Small intestine (tissue), 16 donors: ENCODE results near the gene OR9G4. TPM values are rescaled to one million over a fixed set of nuclear protein-coding genes. Genes with fewer than 3 reads are reported as not detected.

ENCODE experiments used
- DNase-seq, 2 donors: peaks; one replicate each; pipeline versions ENCODE4 v3.0.0 to v3.0.0-alpha.2; 2013
- FAIRE-seq: peaks from 2 replicates; lab custom pipeline; 2012; peaks lifted over from hg19 to GRCh38; lab: Jason Lieb, UNC
- H3K27ac ChIP-seq, 3 donors: one replicate each; pipeline ENCODE4 v1.5.1; 2013; ENCODE audit warnings: low read length in 2 of 3, mild to moderate bottlenecking in 2 of 3, control low read depth in 1 of 3, inconsistent platforms in 1 of 3, low read depth in 1 of 3, moderate library complexity in 1 of 3
- H3K27me3 ChIP-seq, 3 donors: one replicate each; pipeline ENCODE4 v1.6.1; 2013; ENCODE audit warnings: low read length in 3 of 3, inconsistent platforms in 1 of 3; ENCODE audit not compliant: control insufficient read depth in 3 of 3, insufficient read depth in 3 of 3
- H3K36me3 ChIP-seq, 3 donors: one replicate each; pipeline ENCODE4 v1.6.1; 2013; ENCODE audit warnings: low read length in 3 of 3, inconsistent platforms in 1 of 3, low read depth in 1 of 3, mild to moderate bottlenecking in 1 of 3, moderate library complexity in 1 of 3; ENCODE audit not compliant: control insufficient read depth in 3 of 3, insufficient read depth in 2 of 3
- H3K4me1 ChIP-seq, 3 donors: one replicate each; pipeline ENCODE4 v1.6.1; 2013; ENCODE audit warnings: low read length in 2 of 3, inconsistent platforms in 1 of 3, low read depth in 1 of 3, mild to moderate bottlenecking in 1 of 3, moderate library complexity in 1 of 3; ENCODE audit not compliant: control insufficient read depth in 3 of 3, insufficient read depth in 2 of 3
- H3K4me3 ChIP-seq, 3 donors: one replicate each; pipeline ENCODE4 v1.5.1; 2013; ENCODE audit warnings: low read length in 3 of 3, control low read depth in 1 of 3, inconsistent platforms in 1 of 3, low read depth in 1 of 3, mild to moderate bottlenecking in 1 of 3, moderate library complexity in 1 of 3
- H3K9me3 ChIP-seq, 2 donors: one replicate each; pipeline ENCODE4 v1.6.1; 2013; ENCODE audit warnings: low read depth in 1 of 2, low read length in 1 of 2; ENCODE audit not compliant: control insufficient read depth in 2 of 2, insufficient read depth in 1 of 2
- WGBS, 3 donors: extraction: QIAGEN DNeasy Blood & Tissue Kit; methylation state at CpG; one replicate each; pipeline ENCODE4 v1.1.7; 2013; 5-methylcytosine and 5-hydroxymethylcytosine counted together
- long read RNA-seq, 10 donors: transcript quantifications; one replicate each; lab custom pipeline, GENCODE V29; 2026
- polyA plus RNA-seq, 4 donors: library from polyadenylated mRNA; stranded (reverse) in 3 of 4; unstranded in 1 of 4; fragments of 200-250 nt in 3 of 4; fragments of 120-200 nt in 1 of 4; gene quantifications; one replicate each; pipeline versions ENCODE4 v1.2.1 to v1.2.3, GENCODE V29; 2013
- donor health status: healthy with polysubstance abuse.
- donor health status: control.
- donor health status: control.
- donor health status: Bipolar disorder and iron deficiency.
- donor health status: healthy.

Gene OR9G4
- polyA plus RNA-seq: not detected
- long read RNA-seq, donor 1: 0 reads
- long read RNA-seq, donor 2: 0 reads
- long read RNA-seq, donor 3: 0 reads
- long read RNA-seq, donor 4: 0 reads
- long read RNA-seq, donor 5: 0 reads
- long read RNA-seq, donor 6: 0 reads
- long read RNA-seq, donor 7: 0 reads
- long read RNA-seq, donor 8: 0 reads
- long read RNA-seq, donor 9: 0 reads
- long read RNA-seq, donor 10: 0 reads

DNA sequence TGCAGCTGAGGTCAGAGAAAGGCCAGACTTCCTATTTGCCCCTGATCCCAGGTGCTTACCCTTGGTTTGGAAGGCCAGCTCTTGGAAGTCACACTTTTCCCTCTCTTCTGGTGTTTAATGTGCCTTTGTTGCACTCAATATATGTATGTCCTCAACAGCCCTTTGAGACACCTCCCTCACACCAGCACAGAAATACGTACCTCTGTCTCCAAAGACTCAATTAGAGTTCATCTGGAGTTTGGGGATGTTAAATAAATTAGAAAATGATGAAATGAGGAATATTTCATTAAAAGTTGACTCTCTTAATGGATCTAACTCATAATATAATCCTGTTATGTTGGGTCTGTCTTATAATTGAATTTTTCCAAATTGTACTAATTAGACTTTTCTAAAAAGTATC lies at the start of gene OR9G4:
TSS of gene OR9G4 (minus strand) at position 101 of the 400 bp plus-strand sequence. CDS start 4,931 bp downstream, outside the sequence.
- WGBS, 3 donors: 58 to 65% (median 59%) methylated on average over 1 of the region's 1 CpG
- no peaks in the 10 kb centered on the region for H3K27me3 ChIP-seq
- no peak for FAIRE-seq
- no peaks in the 10 kb centered on the region for H3K36me3 ChIP-seq
- H3K4me3 ChIP-seq: no peak within 1 kb of the TSS
- no peak within 1 kb of the TSS for H3K27ac ChIP-seq
- no peaks in the 10 kb centered on the region for H3K9me3 ChIP-seq
- H3K4me1 ChIP-seq: no peaks in the 10 kb centered on the region
- no peak for DNase-seq

DNA sequence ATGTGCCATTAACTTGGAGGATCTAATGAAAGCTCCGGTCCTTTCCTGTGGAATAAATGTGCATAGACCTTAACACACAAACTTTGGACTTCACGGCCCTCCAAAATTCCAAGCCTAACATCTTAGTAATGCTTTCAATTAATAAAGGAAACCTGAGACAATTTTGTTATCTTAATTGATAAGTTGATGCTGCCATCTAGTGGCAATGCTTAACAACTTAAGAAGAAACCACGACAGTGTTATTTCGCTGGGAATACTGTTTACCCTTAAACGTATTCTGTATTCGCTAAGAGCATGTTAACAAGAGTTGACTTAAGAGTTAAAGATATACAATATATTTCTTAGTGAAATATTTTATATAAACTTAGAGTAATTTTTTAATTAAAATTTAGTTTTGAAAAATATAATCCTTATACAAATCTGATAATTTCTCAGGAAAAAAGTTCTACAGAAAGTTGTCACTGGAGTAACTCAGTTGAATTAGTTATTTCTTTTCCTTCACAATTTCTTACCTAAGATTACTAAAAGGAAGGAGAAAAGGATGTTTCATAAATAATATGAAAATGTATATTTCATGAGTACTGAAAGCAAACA lies 35.0 kb upstream of the OR9G4 start:
- no peaks in the 10 kb centered on the region for H3K9me3 ChIP-seq
- no peak overlapping the region for H3K4me3 ChIP-seq
- 5 to 8% (median 8%) methylated on average over 6 of the region's 6 CpGs for WGBS, 3 donors
- H3K4me1 ChIP-seq: no peaks in the 10 kb centered on the region
- H3K27ac ChIP-seq: no peak overlapping the region
- H3K27me3 ChIP-seq: no peaks in the 10 kb centered on the region
- no peaks in the 10 kb centered on the region for H3K36me3 ChIP-seq
- peak; percentile 70 for FAIRE-seq
- peak; percentile 59 to 64 for DNase-seq

DNA sequence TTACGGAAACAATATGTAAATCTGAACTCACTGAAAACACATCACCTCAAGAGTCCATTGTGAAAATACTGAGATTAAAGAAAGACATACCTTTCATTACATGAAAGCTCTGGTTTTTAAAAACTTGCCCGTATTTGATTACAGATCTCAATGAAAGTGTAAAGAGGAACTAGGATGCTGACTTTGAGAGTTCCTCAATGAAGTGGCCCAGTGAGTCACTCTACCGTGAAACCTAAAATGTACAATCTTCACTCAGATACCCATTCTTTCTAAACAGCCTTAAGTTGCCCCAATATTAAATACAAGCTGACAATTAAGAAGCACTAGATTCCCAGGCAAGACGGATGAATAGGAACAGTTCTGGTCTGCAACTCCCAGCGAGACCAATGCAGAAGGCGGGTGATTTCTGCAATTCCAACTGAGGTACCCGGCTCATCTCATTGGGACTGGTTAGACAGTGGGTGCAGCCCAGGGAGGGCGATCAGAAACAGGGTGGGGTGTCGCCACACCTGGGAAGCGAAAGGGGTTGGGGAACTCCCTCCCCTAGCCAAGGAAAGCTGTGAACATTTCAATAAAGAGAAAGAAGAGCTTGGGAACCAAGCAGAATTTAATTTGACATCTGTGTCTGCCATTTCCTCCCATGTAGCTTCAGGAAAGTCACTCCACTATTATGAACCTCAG lies 33.8 kb upstream of the OR9G4 start:
- no peak overlapping the region for H3K27ac ChIP-seq
- FAIRE-seq: no peak

DNA sequence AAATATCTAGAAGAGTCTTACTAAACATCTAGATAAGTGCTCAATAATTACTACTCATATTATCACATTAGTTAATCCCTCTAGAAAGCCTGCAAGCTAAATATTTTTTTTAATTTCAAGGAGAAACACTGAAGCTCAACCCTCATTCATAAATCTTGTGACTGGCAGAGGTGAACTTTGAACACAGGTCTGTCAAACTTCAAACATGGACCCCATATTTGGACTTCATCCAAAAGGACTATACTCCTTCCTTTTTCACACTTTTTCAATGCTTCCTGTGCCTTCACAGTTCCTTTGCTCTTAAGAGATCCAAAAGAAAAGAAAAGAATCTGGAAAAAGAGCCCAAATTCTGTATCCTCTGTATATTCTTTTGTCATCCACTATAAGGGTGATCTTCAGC lies 28.3 kb upstream of the OR9G4 start:
- FAIRE-seq: no peak
- DNase-seq: peak; percentile 2 to 67
- H3K4me1 ChIP-seq: no peaks in the 10 kb centered on the region
- H3K27me3 ChIP-seq: no peaks in the 10 kb centered on the region
- H3K9me3 ChIP-seq: peaks cover 0 to 3% of the 10 kb centered on the region in 2 donors
- H3K4me3 ChIP-seq: no peak overlapping the region
- H3K36me3 ChIP-seq: no peaks in the 10 kb centered on the region
- H3K27ac ChIP-seq: no peak overlapping the region

More for the DNA sequence above, 33.8 kb upstream of the OR9G4 start:
- Histone ChIP-seq H3K9me3 (no peaks in the 10 kb centered on the region), H3K4me1 (no peaks in the 10 kb centered on the region), H3K4me3 (no peak overlapping the region), H3K36me3 (no peaks in the 10 kb centered on the region), H3K27me3 (no peaks in the 10 kb centered on the region)
- DNase-seq: no peak
- WGBS, 3 donors: 85 to 90% (median 88%) methylated on average over 10 of the region's 10 CpGs

DNA sequence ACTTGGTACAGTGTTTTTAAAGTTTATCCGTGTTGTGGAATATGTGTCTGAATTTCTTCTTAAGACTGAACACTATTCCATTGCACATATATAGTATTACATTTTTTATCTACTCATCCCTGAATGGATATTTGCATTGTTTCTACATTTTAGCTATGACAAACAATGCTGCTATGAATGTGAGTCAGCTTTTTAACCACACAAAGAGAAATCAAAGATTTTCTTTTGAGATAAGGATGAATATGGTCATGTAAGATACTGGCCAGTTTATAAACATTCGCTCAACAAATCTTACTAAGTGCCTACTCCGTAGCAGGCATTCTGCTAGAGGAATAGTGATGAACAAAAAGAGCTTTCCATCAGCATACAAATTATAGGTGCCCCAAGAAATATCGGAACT lies 16.5 kb upstream of the OR9G4 start:
- 77 to 86% (median 82%) methylated on average over 4 of the region's 4 CpGs for WGBS, 3 donors
- Histone ChIP-seq H3K4me1 (no peaks in the 10 kb centered on the region), H3K36me3 (no peaks in the 10 kb centered on the region), H3K27ac (no peak overlapping the region), H3K27me3 (no peaks in the 10 kb centered on the region), H3K9me3 (no peaks in the 10 kb centered on the region), H3K4me3 (no peak overlapping the region)
- DNase-seq: no peak
- no peak for FAIRE-seq

DNA sequence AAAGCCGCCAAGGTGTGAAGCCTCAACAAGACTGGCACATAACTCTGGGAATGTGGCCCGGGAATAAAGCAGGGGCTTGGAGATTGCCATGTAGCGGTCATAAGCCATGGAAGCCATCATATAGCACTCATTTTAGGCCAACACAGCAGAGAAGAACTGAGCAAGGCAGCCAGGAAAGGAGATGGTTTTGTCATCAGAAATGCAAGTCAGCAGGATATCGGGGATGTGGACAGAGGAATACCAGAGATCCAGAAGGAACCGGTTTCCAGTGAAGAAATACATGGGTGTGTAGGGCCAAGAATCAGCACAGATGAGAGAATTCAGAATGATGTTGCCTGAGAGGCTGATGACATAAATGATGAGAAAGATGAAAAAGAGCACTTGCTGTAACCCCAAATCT lies 3.0 kb upstream of the OR9G4 start:
- Histone ChIP-seq H3K27me3 (no peaks in the 10 kb centered on the region), H3K27ac (no peak overlapping the region), H3K9me3 (no peaks in the 10 kb centered on the region), H3K4me3 (no peak overlapping the region), H3K36me3 (no peaks in the 10 kb centered on the region), H3K4me1 (no peaks in the 10 kb centered on the region)
- no peak for DNase-seq
- 79 to 88% (median 81%) methylated on average over 5 of the region's 5 CpGs for WGBS, 3 donors
- no peak for FAIRE-seq

DNA sequence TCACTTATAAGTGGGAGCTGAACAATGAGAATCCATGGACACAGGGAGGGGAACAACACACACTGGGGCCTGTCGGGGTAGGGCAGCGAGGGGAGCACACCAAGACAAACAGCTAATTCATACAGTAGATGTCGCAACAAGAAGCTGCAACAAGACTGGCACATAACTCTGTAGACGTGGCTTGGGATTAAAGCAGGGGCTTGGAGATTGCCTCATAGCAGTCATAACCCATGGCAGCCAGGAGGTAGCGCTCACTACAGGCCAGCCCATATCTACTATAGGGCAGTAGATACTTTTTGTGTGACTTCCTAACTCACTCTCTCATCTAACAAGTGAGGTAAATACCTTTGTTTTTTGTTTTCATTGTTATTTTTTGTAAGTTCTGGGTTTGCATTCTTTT lies 1.7 kb upstream of the OR9G4 start:
- Histone ChIP-seq H3K4me1 (no peaks in the 10 kb centered on the region), H3K9me3 (no peaks in the 10 kb centered on the region), H3K4me3 (no peak overlapping the region), H3K27ac (no peak overlapping the region), H3K36me3 (no peaks in the 10 kb centered on the region), H3K27me3 (no peaks in the 10 kb centered on the region)
- DNase-seq: no peak
- 85 to 91% (median 85%) methylated on average over 5 of the region's 5 CpGs for WGBS, 3 donors
- no peak for FAIRE-seq

DNA sequence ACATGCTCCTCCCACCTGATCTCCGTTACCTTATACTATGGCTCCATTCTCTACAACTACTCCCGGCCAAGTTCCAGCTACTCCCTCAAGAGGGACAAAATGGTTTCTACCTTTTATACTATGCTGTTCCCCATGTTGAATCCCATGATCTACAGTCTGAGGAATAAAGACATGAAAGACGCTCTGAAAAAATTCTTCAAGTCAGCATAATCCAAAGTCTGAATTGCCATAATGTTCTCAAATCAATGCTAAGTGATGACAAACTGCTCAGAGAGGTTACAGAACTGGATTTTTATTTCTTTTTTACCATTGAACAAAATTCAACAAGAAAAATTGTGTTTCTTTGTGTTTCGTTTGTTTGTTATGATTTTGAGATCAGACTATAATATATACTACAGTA lies 7.6 kb downstream of the OR9G4 start:
- Histone ChIP-seq H3K27ac (no peak overlapping the region), H3K4me3 (no peak overlapping the region), H3K27me3 (no peaks in the 10 kb centered on the region), H3K9me3 (no peaks in the 10 kb centered on the region), H3K4me1 (no peaks in the 10 kb centered on the region), H3K36me3 (no peaks in the 10 kb centered on the region)
- WGBS, 3 donors: 72 to 89% (median 84%) methylated on average over 4 of the region's 4 CpGs
- FAIRE-seq (no peak), DNase-seq (no peak)
